ENCODE results near the gene CH25H. TPM values are rescaled to one million over a fixed set of nuclear protein-coding genes. Genes with fewer than 3 reads are reported as not detected.
A peak's percentile ranks its signal among the peaks of the same experiment; 100 is the strongest.

The CH25H gene
- total RNA-seq, 1 donor from 2014 or later = not detected

- Mint-ChIP-seq H3K36me3 (peaks cover 15% of the 10 kb centered on the region), H3K27ac (no peak overlapping the region), H3K4me1 (peaks cover 18% of the 10 kb centered on the region), H3K9me3 (peaks cover 15% of the 10 kb centered on the region), H3K27me3 (ENCODE audit: insufficient read depth, low read depth) (no peaks in the 10 kb centered on the region), H3K4me3 (no peak overlapping the region)
- TF ChIP-seq EZH2phosphoT487 (IDR thresholded peaks at IDR 0.05) (no peak), CTCF (IDR thresholded peaks at IDR 0.05) (no peak), EZH2 (IDR thresholded peaks at IDR 0.05) (no peak)
- H4K20me1 ChIP-seq (ENCODE audit: low read depth) = no peaks in the 10 kb centered on the region
- H3K36me3 ChIP-seq = no peaks in the 10 kb centered on the region
- H3K4me2 ChIP-seq = no peak overlapping the region
- H3F3A ChIP-seq (ENCODE audit: low read depth) = no peaks in the 10 kb centered on the region
- H3K4me1 ChIP-seq = peaks cover 11% of the 10 kb centered on the region
- H3K4me3 ChIP-seq = no peak overlapping the region
- no peak overlapping the region for H3K9ac ChIP-seq
- no peak for DNase-seq (ENCODE audit: low spot score)
- H3K9me3 ChIP-seq (ENCODE audit: low read depth) = peaks cover 4% of the 10 kb centered on the region
- no peak overlapping the region for H3K27ac ChIP-seq
- no peak overlapping the region for H2AFZ ChIP-seq (replicated peaks)
- no peaks in the 10 kb centered on the region for H3K79me2 ChIP-seq (ENCODE audit: low read depth)
- H3K27me3 ChIP-seq = peaks cover under 1% of the 10 kb centered on the region
These were observed 19.8 kb upstream of the CH25H start for GRCh38 chr10:89226891-89227290.

DNA sequence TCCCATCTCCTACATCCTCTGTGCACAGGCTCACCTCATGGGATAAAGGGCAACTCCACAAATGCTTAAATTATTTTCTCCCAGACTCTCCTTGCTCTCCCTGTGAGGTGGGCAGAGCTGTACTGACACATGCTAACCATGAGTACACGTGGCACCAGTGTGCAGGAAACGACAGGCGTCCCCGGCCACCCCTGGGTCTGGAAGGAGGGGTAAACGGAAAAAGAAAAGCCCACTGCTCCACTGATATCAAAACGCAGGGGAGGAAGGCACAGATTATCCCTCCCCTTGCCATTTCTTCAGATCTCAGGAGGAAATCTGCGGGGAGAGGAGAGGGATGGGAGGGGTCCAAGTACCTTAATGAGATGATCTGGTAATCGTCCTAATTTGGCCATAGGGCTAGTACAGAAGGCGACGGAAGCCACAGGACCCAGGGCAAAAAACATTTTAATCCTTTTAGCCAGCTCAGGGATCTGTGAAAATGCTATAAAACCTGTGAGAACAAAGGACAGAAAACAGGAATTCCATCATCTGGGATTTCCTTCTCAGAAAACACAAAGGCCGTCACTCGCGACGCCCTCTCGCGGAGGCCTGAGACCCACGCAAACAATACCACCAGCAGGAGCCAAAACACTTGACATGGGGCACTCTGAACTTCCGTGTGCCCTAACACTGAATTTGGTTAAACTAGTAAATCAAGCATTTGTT lies 17.8 kb upstream of the CH25H start:
- Histone ChIP-seq H3K9ac (no peak overlapping the region), H3K4me1 (peaks cover 11% of the 10 kb centered on the region), H4K20me1 (ENCODE audit: low read depth) (no peaks in the 10 kb centered on the region), H3K4me2 (peak overlapping the region; percentile 42), H3F3A (ENCODE audit: low read depth) (no peaks in the 10 kb centered on the region), H3K79me2 (ENCODE audit: low read depth) (no peaks in the 10 kb centered on the region), H3K27ac (no peak overlapping the region), H2AFZ (replicated peaks) (peak overlapping the region; percentile 35), H3K9me3 (ENCODE audit: low read depth) (peaks cover 4% of the 10 kb centered on the region), H3K4me3 (no peak overlapping the region), H3K36me3 (no peaks in the 10 kb centered on the region), H3K27me3 (no peaks in the 10 kb centered on the region)
- Mint-ChIP-seq H3K4me3 (peak overlapping the region; percentile 36), H3K4me1 (peaks cover 22% of the 10 kb centered on the region), H3K36me3 (peaks cover 15% of the 10 kb centered on the region), H3K27ac (peak overlapping the region; percentile 78), H3K9me3 (peaks cover 15% of the 10 kb centered on the region), H3K27me3 (ENCODE audit: insufficient read depth, low read depth) (no peaks in the 10 kb centered on the region)
- peak; percentile 77 for DNase-seq (ENCODE audit: low spot score)
- no peak for TF ChIP-seq EZH2 (IDR thresholded peaks at IDR 0.05)
- TF ChIP-seq CTCF (IDR thresholded peaks at IDR 0.05) = peak; percentile 44

GRCh38 chr10:89221919-89222318 lies 14.8 kb upstream of the CH25H start:
- Histone ChIP-seq H3K4me1 (peaks cover 11% of the 10 kb centered on the region), H3K9me3 (ENCODE audit: low read depth) (peaks cover 4% of the 10 kb centered on the region), H3K27ac (no peak overlapping the region), H3K4me3 (no peak overlapping the region), H3K36me3 (no peaks in the 10 kb centered on the region), H3K27me3 (no peaks in the 10 kb centered on the region), H3K79me2 (ENCODE audit: low read depth) (no peaks in the 10 kb centered on the region), H3F3A (ENCODE audit: low read depth) (peaks cover 6% of the 10 kb centered on the region), H3K4me2 (no peak overlapping the region), H3K9ac (no peak overlapping the region), H2AFZ (replicated peaks) (no peak overlapping the region), H4K20me1 (ENCODE audit: low read depth) (no peaks in the 10 kb centered on the region)
- no peak overlapping the region for H3K4me3 Mint-ChIP-seq
- peaks cover 27% of the 10 kb centered on the region for H3K4me1 Mint-ChIP-seq
- no peak for TF ChIP-seq EZH2 (IDR thresholded peaks at IDR 0.05)
- TF ChIP-seq EZH2phosphoT487 (IDR thresholded peaks at IDR 0.05) = no peak
- TF ChIP-seq CTCF (IDR thresholded peaks at IDR 0.05) = no peak
- no peaks in the 10 kb centered on the region for H3K27me3 Mint-ChIP-seq (ENCODE audit: insufficient read depth, low read depth)
- no peak overlapping the region for H3K27ac Mint-ChIP-seq
- no peak for DNase-seq (ENCODE audit: low spot score)
- H3K9me3 Mint-ChIP-seq = peaks cover 7% of the 10 kb centered on the region
- peaks cover 5% of the 10 kb centered on the region for H3K36me3 Mint-ChIP-seq

Data from neural progenitor cell (in vitro differentiated cells).